Measurements from ENCODE around the gene EEF1AKMT3.
A peak's percentile ranks its signal among the peaks of the same experiment; 100 is the strongest.
"Not testable (repeated sequence)": the region's sequence is repeated elsewhere in the genome, so short reads cannot be mapped to it uniquely, and the experiment has no call there.

EEF1AKMT3 gene

GRCh38 chr12:57764662-57765002 lies 7.8 kb upstream of the EEF1AKMT3 start:
- no peak for FAIRE-seq
- DNase-seq (ENCODE audit: low spot score): no peak

DNA sequence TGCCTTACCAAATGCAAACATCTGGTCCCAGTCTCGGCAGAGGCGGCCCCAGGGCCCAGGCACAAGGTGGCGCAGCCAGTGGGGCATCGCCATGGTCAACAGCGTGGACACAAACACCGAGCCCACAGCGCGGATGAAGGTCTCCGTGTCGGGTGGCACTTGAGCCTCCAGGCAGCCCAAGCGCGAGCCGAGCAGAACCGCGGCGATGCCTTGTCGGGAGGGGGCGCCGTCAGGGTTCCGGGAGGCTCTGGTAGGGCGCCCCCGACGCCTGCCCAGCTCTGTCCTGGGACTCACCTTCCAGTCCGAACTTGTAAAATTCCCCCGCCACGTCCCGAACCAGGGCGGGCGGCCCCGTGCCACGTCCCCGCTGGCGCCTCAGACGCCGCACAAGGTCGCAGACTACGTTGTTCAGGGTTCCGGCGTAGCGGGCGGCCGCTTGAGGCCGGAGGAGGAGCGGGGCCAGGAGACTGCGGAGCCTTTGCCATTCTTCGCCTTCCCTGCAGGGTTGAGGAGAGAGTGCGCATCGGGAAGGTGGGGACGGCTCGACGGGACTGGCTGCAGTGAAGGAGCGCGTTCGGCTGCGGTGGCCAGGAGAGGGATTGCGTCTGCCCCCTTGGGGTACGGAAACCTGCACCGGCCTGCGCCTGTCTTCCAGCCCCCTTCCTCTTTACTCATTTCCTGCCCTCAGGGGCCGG lies 7.3 kb upstream of the EEF1AKMT3 start:
- no peak for DNase-seq (ENCODE audit: low spot score)
- no peak for FAIRE-seq

- FAIRE-seq: no peak
- DNase-seq (ENCODE audit: low spot score): no peak
Observed at GRCh38 chr12:57765698-57766463, 6.5 kb upstream of the EEF1AKMT3 start.

DNA sequence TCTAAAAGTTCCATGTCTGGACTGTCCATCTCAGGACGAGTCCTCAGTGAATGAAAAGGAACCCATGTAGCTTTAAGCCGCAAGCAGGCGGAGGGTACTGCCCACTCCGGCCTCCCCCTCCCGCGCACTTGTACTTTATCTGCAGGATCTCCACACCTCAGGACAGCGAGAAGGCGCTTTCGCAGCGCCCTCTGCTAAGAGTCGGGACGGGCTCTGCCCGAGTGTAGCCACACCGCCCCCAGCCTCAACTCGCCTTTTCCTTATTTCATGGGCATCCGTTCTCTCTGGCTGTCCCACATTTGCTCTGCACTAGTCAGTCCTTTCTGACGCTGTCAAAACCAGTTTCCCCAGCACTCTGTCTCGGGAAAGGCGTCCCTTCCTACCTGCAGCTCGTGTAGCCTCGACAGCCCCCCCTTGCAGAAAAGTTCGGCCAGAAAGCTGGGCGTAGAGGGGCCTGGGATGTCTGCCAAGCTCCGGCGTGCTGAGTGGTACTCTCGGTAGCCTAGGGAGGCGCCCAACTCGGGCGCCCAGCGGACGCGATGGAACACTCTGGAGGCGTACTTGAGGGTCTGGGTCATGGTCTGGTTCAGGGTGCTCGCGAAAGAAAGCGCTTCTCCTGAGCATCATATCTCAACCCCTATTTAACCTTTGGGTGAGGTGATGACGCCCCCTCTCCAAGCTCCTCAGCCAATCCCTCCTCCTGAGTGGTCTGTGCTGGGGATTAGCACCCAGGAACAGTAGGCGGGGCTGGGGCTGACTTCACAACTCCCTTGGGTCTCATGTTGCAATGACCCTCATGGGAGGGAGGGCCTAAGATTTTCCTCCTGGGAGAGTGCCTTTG lies 5.7 kb upstream of the EEF1AKMT3 start, which contains the start of gene CYP27B1:
TSS of gene CYP27B1 (minus strand) at position 615 of the 841 bp plus-strand sequence. CDS start at position 578, 37 bp downstream.
- DNase-seq (ENCODE audit: low spot score) (no peak), FAIRE-seq (no peak)

DNA sequence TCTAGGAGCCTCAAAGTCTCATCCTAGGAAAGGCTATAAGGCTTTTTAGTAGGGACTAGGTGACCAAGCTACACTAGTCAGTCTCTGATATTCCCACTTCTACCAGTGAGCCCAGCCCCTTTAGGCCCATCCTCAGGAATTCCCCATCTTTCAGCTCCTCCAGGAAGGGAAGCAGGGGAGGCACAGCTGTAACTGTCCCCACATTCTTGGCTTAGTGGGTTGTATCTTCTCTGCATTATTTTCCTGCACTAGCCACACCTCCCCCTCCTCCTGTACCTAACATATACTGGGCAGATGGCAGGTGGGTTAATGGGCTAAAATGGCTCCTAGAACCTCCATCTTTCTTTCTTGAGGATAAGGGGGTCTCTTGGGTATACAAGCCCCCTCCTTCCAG lies 5.1 kb upstream of the EEF1AKMT3 start:
- FAIRE-seq: no peak

DNA sequence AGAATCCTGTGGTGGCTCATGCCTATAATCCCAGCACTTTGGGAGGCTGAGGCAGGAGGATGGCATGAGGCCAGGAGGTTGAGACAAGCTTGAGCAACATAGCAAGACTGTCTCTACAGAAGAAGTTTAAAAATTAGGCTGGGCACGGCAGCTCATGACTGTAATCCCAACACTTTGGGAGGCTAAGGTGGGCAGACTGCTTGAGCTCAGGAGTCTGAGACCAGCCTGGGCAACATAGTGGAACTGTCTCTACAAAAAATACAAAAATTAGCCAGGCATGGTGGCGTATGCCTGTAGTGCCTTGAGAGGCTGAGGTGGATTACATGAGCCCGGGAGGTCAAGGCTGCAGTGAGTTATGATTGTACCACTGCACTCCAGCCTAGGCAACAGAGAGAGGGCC lies 4.5 kb upstream of the EEF1AKMT3 start:
- no peak for FAIRE-seq
- DNase-seq (ENCODE audit: low spot score): no peak

More for the DNA sequence above, 5.1 kb upstream of the EEF1AKMT3 start:
- DNase-seq (ENCODE audit: low spot score): no peak

- no peak for FAIRE-seq
Observed at GRCh38 chr12:57769594-57769993, 2.8 kb upstream of the EEF1AKMT3 start.

GRCh38 chr12:57770734-57771133 lies 1.7 kb upstream of the EEF1AKMT3 start:
- DNase-seq (ENCODE audit: low spot score): no peak
- FAIRE-seq: no peak

More at GRCh38 chr12:57769594-57769993, 2.8 kb upstream of the EEF1AKMT3 start:
- no peak for DNase-seq (ENCODE audit: low spot score)

GRCh38 chr12:57771236-57771872 lies 1.1 kb upstream of the EEF1AKMT3 start:
- DNase-seq (ENCODE audit: low spot score) (peak; percentile 88), FAIRE-seq (no peak)

DNA sequence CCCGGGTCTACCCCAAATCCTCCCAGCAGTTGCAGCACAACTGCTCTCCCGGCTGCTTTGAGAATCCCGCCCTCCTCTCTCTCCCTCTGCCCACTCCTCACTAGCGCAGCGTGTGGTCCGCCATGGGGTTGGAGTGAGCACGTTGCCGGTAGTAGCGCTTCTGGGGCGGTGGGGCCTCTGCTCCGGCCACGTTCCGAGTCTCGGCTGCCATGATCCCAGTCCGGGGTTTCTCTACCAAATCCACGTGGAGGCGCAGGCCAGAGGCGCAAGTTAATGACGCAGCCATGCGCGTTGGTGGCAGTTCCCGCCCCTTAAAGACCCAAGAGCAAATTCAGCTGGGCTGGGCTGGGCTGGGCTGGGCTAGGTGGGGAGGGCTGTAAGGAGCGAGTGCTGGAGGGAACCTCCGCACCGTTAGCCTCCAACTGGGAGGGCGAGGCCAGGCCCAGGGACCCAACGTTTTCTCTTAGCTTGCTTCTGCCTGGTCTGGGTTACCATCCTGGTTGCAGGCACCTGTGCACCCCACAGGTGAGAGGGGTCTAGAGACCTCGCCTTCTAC lies 463 bp upstream of the EEF1AKMT3 start, which contains the start of gene METTL1:
TSS of gene METTL1 (minus strand) at position 233 of the 556 bp plus-strand sequence. CDS start at position 211, 22 bp downstream.
- DNase-seq (ENCODE audit: low spot score): peak; percentile 96
- FAIRE-seq: no peak

DNA sequence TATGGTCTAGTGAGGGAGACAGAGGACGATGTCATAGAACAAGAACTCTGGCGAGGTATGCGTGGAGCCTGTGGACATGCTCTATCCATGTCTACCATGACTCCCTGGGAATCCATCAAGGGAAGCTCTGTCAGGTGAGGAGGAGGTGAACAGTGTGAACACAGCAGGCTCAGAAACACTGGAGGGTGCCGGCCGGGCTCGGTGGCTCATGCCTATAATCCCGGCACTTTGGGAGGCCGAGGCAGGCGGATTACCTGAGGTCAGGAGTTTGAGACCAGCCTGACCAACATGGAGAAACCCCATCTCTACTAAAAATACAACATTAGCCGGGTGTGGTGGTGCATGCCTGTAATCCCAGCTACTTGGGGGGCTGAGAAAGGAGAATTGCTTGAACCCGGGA lies 2.2 kb downstream of the EEF1AKMT3 start:
- not testable (repeated sequence) for FAIRE-seq

GRCh38 chr12:57775044-57775443 lies 2.6 kb downstream of the EEF1AKMT3 start:
- no peak for DNase-seq (ENCODE audit: low spot score)
- FAIRE-seq: no peak

More for the DNA sequence above, 2.2 kb downstream of the EEF1AKMT3 start:
- not testable (repeated sequence) for DNase-seq (ENCODE audit: low spot score)

DNA sequence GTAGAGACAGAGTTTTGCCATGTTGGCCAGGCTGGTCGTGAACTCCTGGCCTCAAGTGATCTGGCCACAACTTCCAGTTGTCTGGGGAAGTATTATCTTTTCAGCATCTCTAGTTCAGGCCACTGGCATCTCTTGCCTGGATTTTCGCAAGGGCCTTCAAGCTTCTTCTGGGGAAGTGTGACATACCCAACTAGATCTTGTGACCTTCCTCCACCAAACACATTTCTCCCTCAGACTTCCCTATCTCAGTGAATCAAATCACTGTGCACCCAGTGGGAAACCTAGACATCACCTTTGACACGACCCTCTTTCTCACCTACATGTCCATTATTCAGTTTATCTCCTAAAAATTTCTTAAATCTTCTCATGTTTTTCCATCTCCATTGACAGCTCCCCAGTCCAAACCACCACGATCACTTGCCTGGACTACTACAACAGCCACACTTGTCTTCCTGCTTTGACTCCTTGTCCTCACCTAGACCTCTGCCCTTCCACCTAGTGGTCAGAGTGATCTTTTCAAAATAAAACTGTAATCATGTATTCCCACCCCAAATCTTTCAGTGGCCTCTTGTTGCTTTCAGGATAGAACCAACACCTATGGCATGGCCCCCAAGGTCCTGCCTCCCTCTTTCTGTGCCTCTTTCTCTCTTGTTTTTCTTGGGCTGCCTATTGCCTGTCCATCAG lies 3.3 kb downstream of the EEF1AKMT3 start:
- no peak for DNase-seq (ENCODE audit: low spot score)
- FAIRE-seq: no peak

- no peak for FAIRE-seq
- DNase-seq (ENCODE audit: low spot score): no peak
Observed at GRCh38 chr12:57776247-57776587, 3.8 kb downstream of the EEF1AKMT3 start.

- DNase-seq (ENCODE audit: low spot score) (no peak), FAIRE-seq (no peak)
Observed at GRCh38 chr12:57777367-57777766, 5.0 kb downstream of the EEF1AKMT3 start.

- DNase-seq (ENCODE audit: low spot score): no peak
- no peak for FAIRE-seq
Observed at GRCh38 chr12:57777911-57778310, 5.5 kb downstream of the EEF1AKMT3 start.

- DNase-seq (ENCODE audit: low spot score) (no peak), FAIRE-seq (no peak)
Observed at GRCh38 chr12:57779736-57780135, 7.3 kb downstream of the EEF1AKMT3 start.

GRCh38 chr12:57780284-57780897 lies 8.0 kb downstream of the EEF1AKMT3 start:
- no peak for FAIRE-seq
- DNase-seq (ENCODE audit: low spot score): no peak

DNA sequence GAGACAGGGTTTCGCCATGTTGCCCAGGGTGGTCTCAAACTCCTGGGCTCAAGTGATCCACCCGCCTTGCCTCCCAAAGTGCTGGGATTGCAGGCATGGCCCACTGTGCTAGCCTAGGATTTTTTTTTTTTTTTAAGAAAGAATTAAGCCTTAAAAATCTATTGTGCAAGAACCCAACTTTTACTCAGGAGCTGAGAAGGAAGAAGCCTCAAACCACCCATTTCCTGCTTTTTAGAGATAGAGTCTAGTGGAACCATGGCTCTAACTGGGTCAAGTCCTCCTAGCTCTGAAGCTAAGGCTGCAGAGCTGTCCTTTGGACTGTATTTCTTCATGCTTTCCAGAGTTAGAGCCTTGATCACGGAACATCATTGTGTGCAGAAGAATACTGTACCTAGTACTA lies 8.8 kb downstream of the EEF1AKMT3 start:
- DNase-seq (ENCODE audit: low spot score) (no peak), FAIRE-seq (no peak)

DNA sequence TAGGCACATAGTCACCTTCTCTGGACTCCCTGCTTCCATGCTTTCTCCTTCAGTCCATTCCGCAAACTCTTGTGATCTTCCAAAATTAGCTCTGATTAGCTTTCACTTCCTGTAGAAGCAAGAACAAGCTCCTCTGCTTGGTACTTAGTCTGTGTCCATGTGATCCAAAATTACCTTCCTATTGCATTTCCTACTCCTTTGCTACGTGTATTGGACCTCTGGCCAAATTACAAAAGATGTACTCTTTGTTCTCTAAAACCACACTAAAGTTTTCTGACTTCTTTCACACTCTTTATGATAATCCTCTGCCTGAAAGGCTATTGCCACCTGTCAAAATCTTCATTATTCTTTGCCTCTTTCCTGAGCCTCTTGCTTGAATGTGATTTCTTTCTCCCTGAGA lies 9.4 kb downstream of the EEF1AKMT3 start:
- no peak for DNase-seq (ENCODE audit: low spot score)
- no peak for FAIRE-seq
